ENCODE measurements around the gene GRB14.
A peak's percentile ranks its signal among the peaks of the same experiment; 100 is the strongest.

GRB14 gene

GRCh38 chr2:164613321-164613982, 7.8 kb downstream of the GRB14 start:
- no peak for DNase-seq (ENCODE audit: low spot score)

GRCh38 chr2:164609790-164610189, 11.5 kb downstream of the GRB14 start:
- no peak for DNase-seq (ENCODE audit: low spot score)

GRCh38 chr2:164606557-164606956, 14.7 kb downstream of the GRB14 start:
- DNase-seq (ENCODE audit: low spot score): no peak

GRCh38 chr2:164605295-164605694, 16.0 kb downstream of the GRB14 start:
- no peak for DNase-seq (ENCODE audit: low spot score)

- no peak for DNase-seq (ENCODE audit: low spot score)
Observed at GRCh38 chr2:164600763-164601162, 20.5 kb downstream of the GRB14 start.

- peak; percentile 43 for DNase-seq (ENCODE audit: low spot score)
Observed at GRCh38 chr2:164599954-164600589, 21.2 kb downstream of the GRB14 start.

- no peak for DNase-seq (ENCODE audit: low spot score)
Observed at GRCh38 chr2:164597983-164598382, 23.3 kb downstream of the GRB14 start.

- DNase-seq (ENCODE audit: low spot score): no peak
Observed at GRCh38 chr2:164595031-164595430, 26.3 kb downstream of the GRB14 start.

GRCh38 chr2:164593959-164594358, 27.3 kb downstream of the GRB14 start:
- no peak for DNase-seq (ENCODE audit: low spot score)

- DNase-seq (ENCODE audit: low spot score): no peak
Observed at GRCh38 chr2:164593541-164593940, 27.7 kb downstream of the GRB14 start.

- no peak for DNase-seq (ENCODE audit: low spot score)
Observed at GRCh38 chr2:164589522-164589921, 31.8 kb downstream of the GRB14 start.

GRCh38 chr2:164581050-164581449, 40.2 kb downstream of the GRB14 start:
- DNase-seq (ENCODE audit: low spot score): no peak

GRCh38 chr2:164574931-164575330, 46.4 kb downstream of the GRB14 start:
- no peak for DNase-seq (ENCODE audit: low spot score)

GRCh38 chr2:164570475-164570874, 50.8 kb downstream of the GRB14 start:
- DNase-seq (ENCODE audit: low spot score): no peak

- DNase-seq (ENCODE audit: low spot score): no peak
Observed at GRCh38 chr2:164569378-164569777, 51.9 kb downstream of the GRB14 start.

GRCh38 chr2:164568317-164568716, 53.0 kb downstream of the GRB14 start:
- DNase-seq (ENCODE audit: low spot score): no peak

- DNase-seq (ENCODE audit: low spot score): no peak
Observed at GRCh38 chr2:164567335-164567989, 53.8 kb downstream of the GRB14 start.

GRCh38 chr2:164565359-164565758, 55.9 kb downstream of the GRB14 start:
- no peak for DNase-seq (ENCODE audit: low spot score)

- no peak for DNase-seq (ENCODE audit: low spot score)
Observed at GRCh38 chr2:164562666-164563065, 58.6 kb downstream of the GRB14 start.

GRCh38 chr2:164561991-164562390, 59.3 kb downstream of the GRB14 start:
- no peak for DNase-seq (ENCODE audit: low spot score)

- no peak for DNase-seq (ENCODE audit: low spot score)
Observed at GRCh38 chr2:164561416-164561815, 59.9 kb downstream of the GRB14 start.

- no peak for DNase-seq (ENCODE audit: low spot score)
Observed at GRCh38 chr2:164560902-164561301, 60.4 kb downstream of the GRB14 start.

GRCh38 chr2:164560181-164560792, 61.0 kb downstream of the GRB14 start:
- DNase-seq (ENCODE audit: low spot score): peak; percentile 6
